Gastroesophageal sphincter (tissue), 4 donors: ENCODE results near the gene TMEM116. TPM values are rescaled to one million over a fixed set of nuclear protein-coding genes. Genes with fewer than 3 reads are reported as not detected.

ENCODE experiments used
- ATAC-seq: fragments of 150-250 bp; one replicate; pipeline ENCODE4 v1.9.1; 2016; ENCODE audit warnings: mild to moderate bottlenecking, moderate library complexity
- H3K27ac ChIP-seq, 4 donors: fragments of 200-600 bp; sonication (generic) in 3 of 4; 1 replicate in 3 of 4; 2 replicates in 1 of 4; pipeline ENCODE4 v1.5.1; 2016 to 2019
- H3K27me3 ChIP-seq: fragments of 200-600 bp; sonication (generic); one replicate; pipeline ENCODE4 v1.5.1; 2019
- H3K36me3 ChIP-seq, 2 donors: fragments of 200-600 bp; sonication (generic); one replicate each; pipeline ENCODE4 v1.5.1; 2019; ENCODE audit warnings: control low read depth in 1 of 2
- H3K4me1 ChIP-seq, 3 donors: fragments of 200-600 bp; sonication (generic); 1 replicate in 2 of 3; 2 replicates in 1 of 3; pipeline ENCODE4 v1.5.1; 2016 to 2019; ENCODE audit warnings: control low read depth in 2 of 3
- H3K4me3 ChIP-seq, 2 donors: fragments of 200-600 bp; sonication (generic); one replicate each; pipeline ENCODE4 v1.5.1; 2019; ENCODE audit warnings: mild to moderate bottlenecking in 1 of 2, moderate library complexity in 1 of 2
- H3K9me3 ChIP-seq, 3 donors: fragments of 200-600 bp; sonication (generic); one replicate each; pipeline ENCODE4 v1.5.1; 2017 to 2019; ENCODE audit warnings: control low read depth in 2 of 3
- EP300 ChIP-seq: sonication (generic); formaldehyde crosslinking; IDR thresholded peaks from one replicate; pipeline ENCODE4 v1.6.1; 2017; ENCODE audit warnings: antibody characterized with exemption, mild to moderate bottlenecking
- POLR2A ChIP-seq, 2 donors: fragments of 450-650 bp; IDR thresholded peaks; one replicate each; pipeline ENCODE4 v1.6.1; 2017; ENCODE audit warnings: antibody characterized with exemption in 2 of 2, mild to moderate bottlenecking in 2 of 2, moderate library complexity in 1 of 2
- POLR2AphosphoS5 ChIP-seq: sonication (generic); formaldehyde crosslinking; IDR thresholded peaks from one replicate; pipeline ENCODE4 v1.6.1; 2017; ENCODE audit warnings: antibody characterized with exemption
- whole genome bisulfite sequencing, 2 donors: methylation state at CpG; one replicate each; pipeline ENCODE4 v1.1.5; 2018; ENCODE audit warnings: low coverage in 1 of 2; 5-methylcytosine and 5-hydroxymethylcytosine counted together
- total RNA-seq, 4 donors: library from RNA; depleted of rRNA; stranded (reverse); fragments of >200 nt; gene quantifications; one replicate each; pipeline ENCODE4 v1.1.0, GENCODE V29; 2016
- TF ChIP-seq, protein P1 (sequence below), 4 experiments: fragments of 200-600 bp in 2 of 4; fragments of 450-650 bp in 2 of 4; sonication (generic) in 1 of 4; IDR thresholded peaks; one replicate each; pipeline ENCODE4 v1.5.1; 2017 to 2019; ENCODE audit warnings: antibody characterized with exemption in 4 of 4, mild to moderate bottlenecking in 2 of 4, moderate library complexity in 2 of 4

The TMEM116 gene
- total RNA-seq, 4 donors from 2014 or later, result 6.4 to 11.4 (median 6.7) TPM

DNA sequence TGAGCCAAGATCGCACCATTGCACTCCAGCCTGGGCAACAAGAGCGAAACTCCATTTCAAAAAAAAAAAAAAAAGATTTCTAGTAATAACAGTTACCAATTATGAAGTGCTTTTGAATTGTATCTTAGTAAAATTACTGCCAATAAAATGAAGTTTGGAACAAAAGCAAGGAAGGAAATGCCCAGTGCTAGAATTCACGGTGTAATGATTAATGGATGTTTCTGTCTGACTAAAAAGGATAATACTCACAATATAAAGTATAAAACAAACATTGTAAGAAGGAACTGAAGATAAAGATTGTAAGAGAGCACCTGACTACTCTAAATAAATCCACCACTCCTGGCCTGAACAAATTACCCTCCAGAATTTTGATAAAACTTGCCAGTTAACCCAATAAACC, 4.0 kb downstream of the TMEM116 start:
- Histone ChIP-seq H3K27me3 (no peaks in the 10 kb centered on the region), H3K27ac (no peak overlapping the region), H3K36me3 (no peaks in the 10 kb centered on the region), H3K4me3 (no peak overlapping the region), H3K4me1 (peaks cover 0 to 46% (median 7%) of the 10 kb centered on the region in 3 donors), H3K9me3 (no peaks in the 10 kb centered on the region)
- TF ChIP-seq EP300 (no peak), POLR2AphosphoS5 (no peak), POLR2A (IDR thresholded peaks at IDR 0.05) (no peak)
- TF ChIP-seq, protein P1, sequence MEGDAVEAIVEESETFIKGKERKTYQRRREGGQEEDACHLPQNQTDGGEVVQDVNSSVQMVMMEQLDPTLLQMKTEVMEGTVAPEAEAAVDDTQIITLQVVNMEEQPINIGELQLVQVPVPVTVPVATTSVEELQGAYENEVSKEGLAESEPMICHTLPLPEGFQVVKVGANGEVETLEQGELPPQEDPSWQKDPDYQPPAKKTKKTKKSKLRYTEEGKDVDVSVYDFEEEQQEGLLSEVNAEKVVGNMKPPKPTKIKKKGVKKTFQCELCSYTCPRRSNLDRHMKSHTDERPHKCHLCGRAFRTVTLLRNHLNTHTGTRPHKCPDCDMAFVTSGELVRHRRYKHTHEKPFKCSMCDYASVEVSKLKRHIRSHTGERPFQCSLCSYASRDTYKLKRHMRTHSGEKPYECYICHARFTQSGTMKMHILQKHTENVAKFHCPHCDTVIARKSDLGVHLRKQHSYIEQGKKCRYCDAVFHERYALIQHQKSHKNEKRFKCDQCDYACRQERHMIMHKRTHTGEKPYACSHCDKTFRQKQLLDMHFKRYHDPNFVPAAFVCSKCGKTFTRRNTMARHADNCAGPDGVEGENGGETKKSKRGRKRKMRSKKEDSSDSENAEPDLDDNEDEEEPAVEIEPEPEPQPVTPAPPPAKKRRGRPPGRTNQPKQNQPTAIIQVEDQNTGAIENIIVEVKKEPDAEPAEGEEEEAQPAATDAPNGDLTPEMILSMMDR (IDR thresholded peaks at IDR 0.05), result no peak
- 0 to 34% methylated on average over 1 to 3 of the region's 3 CpGs for WGBS, 2 donors
- no peak for ATAC-seq

DNA sequence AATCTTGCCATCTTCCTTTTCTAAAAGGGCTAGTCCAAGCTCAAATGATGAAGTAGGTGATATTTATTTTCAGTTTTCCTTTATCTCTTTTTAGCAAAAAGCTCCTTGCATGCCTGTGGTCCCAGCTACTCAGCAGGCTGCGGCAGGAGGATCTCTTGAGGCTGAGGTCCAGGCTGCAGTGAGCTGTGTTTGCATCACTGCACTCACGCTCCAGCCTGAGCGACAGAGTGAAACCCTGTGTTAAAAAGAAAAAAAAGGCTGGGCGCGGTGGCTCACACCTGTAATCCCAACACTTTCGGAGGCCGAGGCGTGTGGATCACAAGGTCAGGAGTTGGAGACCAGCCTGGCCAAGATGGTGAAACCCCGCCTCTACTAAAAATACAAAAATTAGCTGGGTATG, 5.0 kb downstream of the TMEM116 start:
- no peak for ATAC-seq
- TF ChIP-seq POLR2AphosphoS5 (no peak), EP300 (no peak), POLR2A (IDR thresholded peaks at IDR 0.05) (no peak)
- TF ChIP-seq, protein P1 (IDR thresholded peaks at IDR 0.05), result no peak
- Histone ChIP-seq H3K36me3 (no peaks in the 10 kb centered on the region), H3K9me3 (no peaks in the 10 kb centered on the region), H3K27me3 (no peaks in the 10 kb centered on the region), H3K4me3 (no peak overlapping the region), H3K27ac (no peak overlapping the region), H3K4me1 (peaks cover 0 to 43% (median 7%) of the 10 kb centered on the region in 3 donors)
- 80 to 100% methylated on average over 3 to 4 of the region's 9 CpGs for WGBS, 2 donors

DNA sequence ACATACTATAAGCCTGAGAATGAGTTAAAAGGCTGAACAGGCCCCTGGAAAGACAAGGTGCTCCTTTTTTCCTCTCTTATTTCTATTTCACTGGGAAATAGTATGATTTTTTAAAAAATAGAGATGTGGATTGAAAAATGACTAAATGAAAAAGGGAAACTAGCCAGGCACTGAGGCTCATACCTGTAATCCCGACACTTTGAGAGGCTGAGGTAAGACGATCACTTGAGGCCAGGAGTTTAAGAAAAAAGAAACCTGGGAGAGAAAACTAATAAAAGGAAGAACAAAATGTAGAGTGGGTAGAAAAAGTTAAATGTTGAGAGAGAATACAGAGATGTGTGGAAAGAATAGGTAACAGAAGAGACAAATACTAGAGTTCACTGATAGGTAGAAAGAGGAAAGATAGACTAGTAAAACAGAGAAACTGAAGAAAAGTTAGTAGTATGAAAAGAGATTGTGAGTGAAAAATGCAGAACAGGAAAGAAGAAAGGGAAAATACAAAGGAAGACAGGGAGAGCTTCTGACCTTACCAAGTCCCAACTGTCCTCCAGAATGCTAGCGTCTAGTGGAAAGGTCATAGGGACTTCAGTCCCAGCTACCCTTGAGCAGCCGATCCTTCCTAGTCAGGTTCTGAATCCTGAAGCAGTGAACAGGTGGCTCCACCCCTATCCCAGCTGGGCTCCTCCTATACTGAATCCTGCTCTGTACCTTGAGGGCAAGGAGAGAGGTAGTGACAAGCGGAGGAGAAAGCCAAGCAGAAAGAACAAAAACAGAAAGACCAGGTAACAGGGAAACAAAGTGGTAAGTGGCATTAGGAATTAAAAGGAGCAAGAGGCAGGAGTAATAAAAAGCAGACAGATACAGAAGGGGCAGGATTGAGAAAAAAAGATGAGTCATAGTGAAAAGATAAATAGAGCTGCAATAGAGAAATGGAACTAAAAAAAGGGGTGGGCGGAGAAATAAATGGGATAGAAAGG, 7.3 kb downstream of the TMEM116 start:
- TF ChIP-seq, protein P1 (IDR thresholded peaks at IDR 0.05), result no peak
- no peak for TF ChIP-seq POLR2A (IDR thresholded peaks at IDR 0.05)
- TF ChIP-seq POLR2AphosphoS5, result no peak
- no peak for TF ChIP-seq EP300
- no peak for ATAC-seq
- 72 to 77% methylated on average over 5 of the region's 6 CpGs for WGBS, 2 donors
- Histone ChIP-seq H3K4me3 (no peak overlapping the region), H3K4me1 (peaks cover 0 to 35% (median 0%) of the 10 kb centered on the region in 3 donors), H3K27ac (peak overlapping the region in 1 of 4 donors; percentile 19), H3K36me3 (peaks cover 0 to 12% of the 10 kb centered on the region in 2 donors), H3K9me3 (no peaks in the 10 kb centered on the region), H3K27me3 (no peaks in the 10 kb centered on the region)

DNA sequence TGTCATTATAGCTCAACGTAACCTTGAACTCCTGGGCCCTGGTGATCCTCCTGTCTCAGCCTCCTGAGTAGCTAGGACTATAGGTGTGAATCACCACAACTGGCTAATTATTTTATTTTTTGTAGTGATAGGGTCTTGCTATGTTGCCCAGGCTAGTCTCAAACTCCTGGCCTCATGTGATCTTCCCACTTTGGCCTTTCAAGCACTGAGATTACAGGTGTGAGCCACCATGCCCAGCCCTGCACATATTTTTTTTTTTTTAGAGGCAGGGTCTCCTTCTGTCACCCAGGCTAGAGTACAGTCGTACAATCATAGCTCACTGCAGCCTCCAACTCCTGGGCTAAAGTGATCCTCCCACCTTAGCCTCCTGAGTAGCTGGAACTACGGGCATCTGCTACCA, 8.9 kb downstream of the TMEM116 start:
- no peaks in the 10 kb centered on the region for H3K9me3 ChIP-seq
- WGBS, 2 donors, result 87 to 93% methylated on average over 2 to 3 of the region's 3 CpGs
- TF ChIP-seq, protein P1 (IDR thresholded peaks at IDR 0.05), result no peak
- TF ChIP-seq POLR2A (IDR thresholded peaks at IDR 0.05) (no peak), POLR2AphosphoS5 (no peak), EP300 (no peak)
- no peak for ATAC-seq
- H3K36me3 ChIP-seq, result peaks cover 0 to 12% of the 10 kb centered on the region in 2 donors
- H3K4me1 ChIP-seq, result peaks cover 0 to 31% (median 0%) of the 10 kb centered on the region in 3 donors
- H3K4me3 ChIP-seq, result no peak overlapping the region
- H3K27ac ChIP-seq, result no peak overlapping the region
- no peaks in the 10 kb centered on the region for H3K27me3 ChIP-seq
